CD4-positive, alpha-beta memory T cell (primary cell): Measurements from ENCODE around the gene KRTAP4-4. TPM values are rescaled to one million over a fixed set of nuclear protein-coding genes. Genes with fewer than 3 reads are reported as not detected.
"Not testable (repeated sequence)": the region's sequence is repeated elsewhere in the genome, so short reads cannot be mapped to it uniquely, and the experiment has no call there.

Source experiments
- CTCF ChIA-PET: fragments of 350-600 bp; sonication (Branson Sonifier 250); formaldehyde crosslinking; loops from one replicate; lab custom pipeline; 2021; ENCODE audit warnings: inconsistent platforms; ENCODE audit not compliant: partially characterized antibody; lab: Charles Lee
- POLR2A ChIA-PET: fragments of 350-600 bp; sonication (Branson Sonifier 250); formaldehyde crosslinking; loops from one replicate; lab custom pipeline; 2021; ENCODE audit not compliant: partially characterized antibody; lab: Charles Lee
- DNase-seq, 5 donors: peaks; one replicate each; pipeline versions ENCODE4 v3.0.0 to v3.0.0-alpha.2; 2020 to 2022; ENCODE audit warnings: mixed read lengths in 1 of 5
- H3K27ac ChIP-seq: one replicate; pipeline ENCODE4 v1.7.0; 2013; ENCODE audit warnings: low read depth, low read length
- H3K27me3 ChIP-seq: 2 replicates; pipeline ENCODE4 v1.7.0; 2013; ENCODE audit warnings: mild to moderate bottlenecking, low read length, moderate library complexity; ENCODE audit not compliant: insufficient read depth
- H3K36me3 ChIP-seq: 2 replicates; pipeline ENCODE4 v1.7.0; 2013; ENCODE audit warnings: mild to moderate bottlenecking, low read length, moderate library complexity; ENCODE audit not compliant: insufficient read depth
- H3K4me1 ChIP-seq: 2 replicates; pipeline ENCODE4 v1.7.0; 2013; ENCODE audit warnings: mild to moderate bottlenecking, low read length, moderate library complexity; ENCODE audit not compliant: insufficient read depth
- H3K4me3 ChIP-seq, 2 donors: one replicate each; pipeline ENCODE4 v1.7.0; 2013; ENCODE audit warnings: low read length in 2 of 2, mild to moderate bottlenecking in 1 of 2
- H3K9me3 ChIP-seq, 2 donors: one replicate each; pipeline ENCODE4 v1.7.0; 2013; ENCODE audit warnings: low read length in 2 of 2, control low read depth in 1 of 2; ENCODE audit not compliant: control insufficient read depth in 1 of 2
- H3K27ac Mint-ChIP-seq, 7 donors: one replicate each; pipeline ENCODE4 v1.8.0; 2020 to 2021; ENCODE audit warnings: mixed read lengths in 7 of 7, mild to moderate bottlenecking in 6 of 7, inconsistent platforms in 3 of 7, moderate library complexity in 3 of 7
- H3K27me3 Mint-ChIP-seq, 2 donors: one replicate each; pipeline ENCODE4 v1.8.0; 2020 to 2021; ENCODE audit warnings: mixed read lengths in 2 of 2
- H3K36me3 Mint-ChIP-seq, 2 donors: one replicate each; pipeline ENCODE4 v1.8.0; 2020 to 2021; ENCODE audit warnings: mixed read lengths in 2 of 2, inconsistent platforms in 1 of 2, mild to moderate bottlenecking in 1 of 2
- H3K4me1 Mint-ChIP-seq, 4 donors: one replicate each; pipeline ENCODE4 v1.8.0; 2020 to 2021; ENCODE audit warnings: mixed read lengths in 4 of 4, mild to moderate bottlenecking in 1 of 4
- H3K4me3 Mint-ChIP-seq, 8 donors: one replicate each; pipeline ENCODE4 v1.8.0; 2020 to 2021; ENCODE audit warnings: mixed read lengths in 8 of 8, mild to moderate bottlenecking in 7 of 8, moderate library complexity in 6 of 8, inconsistent platforms in 3 of 8
- H3K9me3 Mint-ChIP-seq, 8 donors: one replicate each; pipeline ENCODE4 v1.8.0; 2020 to 2021; ENCODE audit warnings: mixed read lengths in 8 of 8, mild to moderate bottlenecking in 5 of 8, inconsistent platforms in 3 of 8, moderate library complexity in 1 of 8
- intact Hi-C: fragments of 100-400 bp; cut with micrococcal nuclease; formaldehyde crosslinking; loops from one replicate; pipeline ENCODE4 v1.15.1; 2023
- polyA plus RNA-seq, 2 donors: library from polyadenylated mRNA; unstranded; fragments of 300-500 nt; fragmentation: Illumina TruSeq; gene quantifications; one replicate each; pipeline ENCODE4 v1.2.3, GENCODE V29; 2021
- total RNA-seq, 2 experiments: library from RNA; stranded (reverse); gene quantifications; one replicate each; pipeline ENCODE4 v1.2.3, GENCODE V29; 2021

KRTAP4-4 gene
- total and polyA plus RNA-seq, 4 experiments from 2014 or later = not detected

DNA sequence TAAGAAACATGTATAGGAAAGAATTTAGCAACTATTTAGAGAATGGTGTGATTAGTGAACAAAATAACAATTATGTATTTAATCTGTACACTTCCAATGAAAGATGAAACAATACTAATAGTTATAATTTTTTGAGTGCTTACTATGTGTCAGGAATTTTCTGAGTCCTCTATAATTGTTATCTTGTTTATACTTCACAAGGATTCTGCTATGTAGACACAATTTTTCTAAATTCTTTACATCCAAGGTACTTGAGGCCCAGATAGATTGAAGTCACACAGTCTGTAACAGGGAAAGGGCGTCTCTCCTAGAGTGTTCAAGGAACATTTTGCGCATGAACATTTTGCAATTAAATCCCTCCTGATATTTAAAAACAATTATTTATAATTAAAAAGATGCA is 35.5 kb downstream of the KRTAP4-4 start:
- ChIA-PET POLR2A (interaction anchor here (1.2 kb wide), 1 partner anchor 9 kb away, joined by 3 read pairs; no protein-coding TSS in a partner anchor), CTCF (no interaction called here)
- peaks cover 52% of the 10 kb centered on the region for H3K4me1 ChIP-seq
- H3K27me3 ChIP-seq = no peaks in the 10 kb centered on the region
- no peaks in the 10 kb centered on the region for H3K36me3 ChIP-seq
- H3K4me3 Mint-ChIP-seq = peak overlapping the region in 3 of 8 donors; percentile 44 to 87 (median 51)
- peaks cover 11 to 88% (median 53%) of the 10 kb centered on the region in 4 donors for H3K4me1 Mint-ChIP-seq
- H3K9me3 Mint-ChIP-seq = peaks cover 0 to 7% (median 4%) of the 10 kb centered on the region in 8 donors
- peak overlapping the region in 1 of 7 donors; percentile 93 for H3K27ac Mint-ChIP-seq
- DNase-seq = no peak
- H3K36me3 Mint-ChIP-seq = no peaks in the 10 kb centered on the region
- no peaks in the 10 kb centered on the region for H3K9me3 ChIP-seq
- intact Hi-C loops = loop anchor here (5.0 kb wide), 1 partner anchor 182 kb away; the partner anchor contains the start of gene KRTAP16-1
- H3K4me3 ChIP-seq = no peak overlapping the region
- no peak overlapping the region for H3K27ac ChIP-seq
- no peaks in the 10 kb centered on the region for H3K27me3 Mint-ChIP-seq

DNA sequence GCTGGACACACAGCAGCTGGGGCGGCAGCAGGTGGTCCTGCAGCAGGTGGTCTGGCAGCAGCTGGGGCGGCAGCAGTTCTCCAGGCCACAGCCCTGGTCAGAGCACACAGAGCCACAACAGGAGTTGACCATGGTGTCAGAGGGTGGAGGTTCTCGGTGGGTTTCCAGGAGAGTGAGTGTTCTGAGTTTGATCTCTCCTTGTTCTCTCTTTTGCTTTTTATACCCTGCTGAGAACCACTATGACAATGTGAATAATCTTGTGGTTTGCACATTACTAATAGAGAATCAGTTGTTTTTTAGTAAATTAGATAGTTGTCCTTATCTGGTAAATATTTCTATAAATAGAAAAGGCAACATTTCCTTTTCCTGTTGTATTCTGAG is 36.6 kb downstream of the KRTAP4-4 start, which contains the start of gene KRTAP4-12:
Gene KRTAP4-12, minus strand, starts transcription at position 192 of the 381 bp plus-strand sequence. Its CDS starts 60 bp downstream, at position 132.
- H3K36me3 Mint-ChIP-seq, H3K9me3 ChIP-seq, H3K27me3 ChIP-seq, H3K9me3 Mint-ChIP-seq, intact Hi-C loops, H3K36me3 ChIP-seq, H3K27ac ChIP-seq, H3K27me3 Mint-ChIP-seq, H3K4me3 ChIP-seq, DNase-seq: not testable (repeated sequence)
- ChIA-PET CTCF (interaction anchor here (0.7 to 1.0 kb wide), 2 partner anchors 163 to 199 kb away, joined by 3 to 6 read pairs; no protein-coding TSS in a partner anchor), POLR2A (interaction anchor here (1.2 kb wide), 1 partner anchor 10 kb away, joined by 3 read pairs; no protein-coding TSS in a partner anchor)
- Mint-ChIP-seq H3K4me3 (peak within 1 kb of the TSS in 7 of 8 donors; percentile 64 to 87 (median 73)), H3K27ac (peak within 1 kb of the TSS in 6 of 7 donors; percentile 2 to 91 (median 74)), H3K4me1 (peaks cover 13 to 82% (median 50%) of the 10 kb centered on the region in 4 donors)
- peaks cover 57% of the 10 kb centered on the region for H3K4me1 ChIP-seq

DNA sequence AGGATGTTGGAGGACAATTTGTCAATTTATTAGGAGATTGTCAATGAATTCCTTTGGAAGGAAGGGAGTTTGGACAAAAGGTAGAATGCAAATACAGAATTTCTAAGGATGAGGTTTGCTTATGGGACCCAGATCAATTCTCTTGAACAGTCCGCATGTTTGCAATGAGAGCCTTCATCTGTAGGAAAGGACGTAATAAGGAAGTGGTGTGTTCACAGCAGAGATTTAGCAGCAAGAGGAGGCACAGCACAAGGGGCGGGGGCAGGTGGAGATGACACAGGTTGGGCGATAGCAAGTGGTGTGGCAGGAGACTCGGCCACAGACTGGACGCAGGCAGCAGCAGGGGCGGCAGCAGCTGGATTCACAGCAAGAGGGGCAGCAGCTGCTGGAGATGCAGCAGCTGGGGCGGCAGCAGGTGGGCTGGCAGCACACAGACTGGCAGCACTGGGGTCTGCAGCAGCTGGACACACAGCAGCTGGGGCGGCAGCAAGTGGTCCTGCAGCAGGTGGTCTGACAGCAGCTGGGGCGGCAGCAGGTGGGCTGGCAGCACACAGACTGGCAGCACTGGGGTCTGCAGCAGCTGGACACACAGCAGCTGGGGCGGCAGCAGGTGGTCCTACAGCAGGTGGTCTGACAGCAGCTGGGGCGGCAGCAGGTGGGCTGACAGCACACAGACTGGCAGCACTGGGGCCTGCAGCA is 37.1 kb downstream of the KRTAP4-4 start:
- H3K9me3 Mint-ChIP-seq, DNase-seq, intact Hi-C loops, H3K36me3 Mint-ChIP-seq, H3K4me3 ChIP-seq, H3K9me3 ChIP-seq, H3K27me3 Mint-ChIP-seq, H3K36me3 ChIP-seq, H3K27me3 ChIP-seq, H3K27ac ChIP-seq: not testable (repeated sequence)
- H3K4me1 ChIP-seq = peaks cover 57% of the 10 kb centered on the region
- Mint-ChIP-seq H3K27ac (peak overlapping the region in 6 of 7 donors; percentile 2 to 91 (median 64)), H3K4me1 (peaks cover 13 to 81% (median 48%) of the 10 kb centered on the region in 4 donors), H3K4me3 (peak overlapping the region in 7 of 8 donors; percentile 64 to 87 (median 73))
- POLR2A ChIA-PET = interaction anchor here (1.2 to 1.5 kb wide), 2 partner anchors 10 kb away, joined by 3 to 4 read pairs; no protein-coding TSS in a partner anchor
- CTCF ChIA-PET = interaction anchor here (0.7 to 1.0 kb wide), 2 partner anchors 163 to 199 kb away, joined by 3 to 6 read pairs; no protein-coding TSS in a partner anchor

DNA sequence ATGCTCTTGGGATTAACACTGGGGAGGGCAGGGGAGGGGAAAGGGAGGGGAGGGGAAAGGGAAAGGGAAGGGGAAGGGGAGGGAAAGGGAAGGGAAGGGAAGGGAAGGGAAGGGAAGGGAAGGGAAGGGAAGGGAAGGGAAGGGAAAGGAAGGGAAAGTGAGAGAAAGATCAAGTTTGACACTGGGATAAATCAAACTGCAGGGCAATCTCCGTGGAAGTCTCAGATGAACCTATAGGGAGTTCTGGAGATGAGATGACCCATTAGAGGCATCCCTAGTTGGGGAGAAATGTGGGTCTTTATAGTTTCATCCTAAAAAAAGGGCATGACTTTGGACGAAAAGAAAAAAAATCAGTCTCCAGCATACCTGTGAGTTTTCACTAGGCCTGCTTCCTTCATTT is 38.8 kb downstream of the KRTAP4-4 start:
- no peak overlapping the region for H3K27ac ChIP-seq
- ChIA-PET POLR2A (interaction anchor here (1.1 to 1.5 kb wide), 3 partner anchors 10 to 187 kb away, joined by 4 to 6 read pairs (median 4); partner anchors contain the start of gene KRTAP16-1), CTCF (interaction anchor here (1.2 to 1.6 kb wide), 2 partner anchors 201 to 427 kb away, joined by 3 to 9 read pairs; no protein-coding TSS in a partner anchor)
- no peak for DNase-seq
- H3K9me3 ChIP-seq = no peaks in the 10 kb centered on the region
- H3K27me3 ChIP-seq = no peaks in the 10 kb centered on the region
- intact Hi-C loops = loop anchor here (2.0 kb wide), 3 partner anchors 201 to 427 kb away; no protein-coding TSS in a partner anchor
- peak overlapping the region in 1 of 7 donors; percentile 12 for H3K27ac Mint-ChIP-seq
- H3K27me3 Mint-ChIP-seq = peaks cover 2 to 4% of the 10 kb centered on the region in 2 donors
- no peak overlapping the region for H3K4me3 Mint-ChIP-seq
- H3K36me3 ChIP-seq = no peaks in the 10 kb centered on the region
- peaks cover 0 to 7% (median under 1%) of the 10 kb centered on the region in 8 donors for H3K9me3 Mint-ChIP-seq
- no peak overlapping the region for H3K4me3 ChIP-seq
- peaks cover 54% of the 10 kb centered on the region for H3K4me1 ChIP-seq
- no peaks in the 10 kb centered on the region for H3K36me3 Mint-ChIP-seq
- H3K4me1 Mint-ChIP-seq = peaks cover 13 to 68% (median 50%) of the 10 kb centered on the region in 4 donors

DNA sequence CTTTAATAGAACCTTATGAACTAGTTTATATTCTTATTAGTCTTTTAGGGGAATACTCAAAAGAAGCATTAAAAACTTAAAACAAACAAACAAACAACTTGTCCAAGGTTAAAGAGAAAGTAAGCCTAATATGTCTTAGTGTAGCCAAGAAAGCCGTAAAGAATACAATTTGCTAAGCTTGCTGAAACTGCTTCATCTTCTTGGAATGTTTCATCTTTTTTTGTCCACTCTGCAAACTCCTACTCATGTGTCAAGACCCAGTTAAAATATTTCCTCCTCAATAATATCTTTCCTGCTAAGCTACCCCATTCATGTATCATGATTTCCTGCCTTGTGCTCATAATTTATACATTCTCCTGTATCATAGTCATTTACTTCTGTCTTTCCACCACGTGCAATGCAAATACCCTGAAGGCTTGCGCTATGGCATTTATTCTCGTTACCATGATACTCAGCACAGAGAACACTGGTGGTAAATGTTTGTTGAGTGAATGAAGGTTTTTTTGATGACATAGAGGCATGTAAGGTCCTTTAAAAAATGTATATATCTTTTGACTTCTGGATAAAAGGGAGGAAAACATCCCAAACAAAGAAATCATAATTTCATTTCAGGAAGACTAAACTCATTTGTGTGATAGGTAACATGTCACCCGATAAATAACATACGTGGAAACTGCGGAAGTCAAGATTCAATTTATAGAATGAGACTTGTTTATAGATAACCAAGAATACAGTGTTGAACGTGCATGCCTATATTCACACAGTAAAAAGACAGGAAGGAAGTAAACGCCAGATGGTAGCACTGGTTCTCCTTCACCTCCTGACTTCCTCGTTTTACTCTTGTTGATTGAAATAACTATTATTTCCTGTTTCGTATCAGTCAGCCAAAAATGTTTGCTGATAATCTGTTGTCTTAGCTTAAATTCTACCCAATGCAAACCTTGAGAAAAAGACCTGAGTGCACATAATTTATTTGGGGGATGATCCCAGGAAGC is 40.6 kb downstream of the KRTAP4-4 start:
- not testable (repeated sequence) for H3K4me3 ChIP-seq, H3K9me3 ChIP-seq, H3K27me3 Mint-ChIP-seq, H3K27ac ChIP-seq, H3K27me3 ChIP-seq, H3K36me3 Mint-ChIP-seq, H3K9me3 Mint-ChIP-seq, H3K36me3 ChIP-seq
- H3K4me1 Mint-ChIP-seq = peaks cover 6 to 62% (median 37%) of the 10 kb centered on the region in 4 donors
- ChIA-PET POLR2A (interaction anchor here (0.8 to 1.9 kb wide), 5 partner anchors 10 to 202 kb away, joined by 3 to 11 read pairs (median 6); partner anchors contain the start of gene KRTAP16-1), CTCF (interaction anchor here (0.7 to 2.3 kb wide), 5 partner anchors 189 to 429 kb away, joined by 3 to 21 read pairs (median 6); partner anchors contain the start of gene KRTAP16-1)
- H3K4me1 ChIP-seq = peaks cover 37% of the 10 kb centered on the region
- peak in 3 of 5 donors; percentile 37 to 42 (median 37) for DNase-seq
- peak overlapping the region in 6 of 8 donors; percentile 41 to 84 (median 73) for H3K4me3 Mint-ChIP-seq
- intact Hi-C loops = loop anchor here (2.0 kb wide), 3 partner anchors 203 to 429 kb away; no protein-coding TSS in a partner anchor
- H3K27ac Mint-ChIP-seq = peak overlapping the region in 5 of 7 donors; percentile 4 to 90 (median 81)

DNA sequence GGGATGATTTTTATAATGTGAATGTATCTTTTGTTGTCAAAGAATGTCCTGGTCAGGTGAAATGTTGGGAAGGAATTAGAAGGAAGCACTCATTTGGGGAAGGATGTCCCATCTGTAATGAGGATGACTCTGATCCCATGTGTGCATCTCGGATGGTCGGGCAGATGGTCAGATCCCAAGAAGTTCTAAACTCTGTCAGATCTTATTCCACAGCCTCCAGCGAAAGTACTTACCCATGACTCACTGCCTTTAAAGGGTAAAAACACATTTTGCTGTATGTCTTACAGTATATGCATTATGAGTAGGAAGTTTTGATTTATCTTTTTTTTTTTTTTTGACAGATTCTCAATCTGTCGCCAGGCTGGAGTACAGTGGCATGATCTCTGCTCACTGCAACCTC is 41.8 kb downstream of the KRTAP4-4 start:
- Histone ChIP-seq H3K27ac (no peak overlapping the region), H3K27me3 (no peaks in the 10 kb centered on the region), H3K4me1 (peaks cover 24% of the 10 kb centered on the region), H3K36me3 (no peaks in the 10 kb centered on the region), H3K4me3 (no peak overlapping the region), H3K9me3 (no peaks in the 10 kb centered on the region)
- ChIA-PET POLR2A (no interaction called here), CTCF (no interaction called here)
- Mint-ChIP-seq H3K4me1 (peaks cover 6 to 49% (median 28%) of the 10 kb centered on the region in 4 donors), H3K27me3 (peaks cover 4% of the 10 kb centered on the region in 2 donors), H3K36me3 (no peaks in the 10 kb centered on the region), H3K27ac (peak overlapping the region in 3 of 7 donors; percentile 19 to 62 (median 55)), H3K9me3 (peaks cover 0 to 7% (median 0%) of the 10 kb centered on the region in 8 donors), H3K4me3 (no peak overlapping the region)
- no peak for DNase-seq
- intact Hi-C loops = no loop called here
